ENCODE data around the gene PC. TPM values are rescaled to one million over a fixed set of nuclear protein-coding genes. Genes with fewer than 3 reads are reported as not detected.
A peak's percentile ranks its signal among the peaks of the same experiment; 100 is the strongest.

Gene PC
- total and polyA plus RNA-seq, 9 of the 15 experiments (the other 6 are each of a cell fraction or from before 2014, with no cell fraction given): 0.94 to 38.0 (median 8.7) TPM

GRCh38 chr11:66976028-66976467 lies 17.9 kb upstream of the PC start (continued):
- TF ChIP-seq REST (IDR thresholded peaks at IDR 0.05; ENCODE audit: borderline replicate concordance): peak; percentile 84
- TF ChIP-seq REST (CRISPR knock-in tag; IDR thresholded peaks at IDR 0.05; ENCODE audit: low read depth): no peak
- no peak for TF ChIP-seq ELK3 (CRISPR knock-in tag; IDR thresholded peaks at IDR 0.05)
- 0 out of 2 replicates have a peak, but pooled peaks have one; percentile 26 for TF ChIP-seq JUND (IDR thresholded peaks at IDR 0.05; ENCODE audit: borderline replicate concordance, low read depth, low read length)
- TF ChIP-seq JUND (tag; IDR thresholded peaks at IDR 0.05; ENCODE audit: borderline replicate concordance, low read depth, low read length): no peak
- TF ChIP-seq HNRNPLL (IDR thresholded peaks at IDR 0.05; ENCODE audit: low read depth, low read length, poor library complexity, severe bottlenecking): no peak
- TF ChIP-seq ZBTB7A (IDR thresholded peaks at IDR 0.05; ENCODE audit: borderline replicate concordance, control insufficient read depth, low read depth, low read length): peak; percentile 96
- TF ChIP-seq STAG1 (CRISPR knock-in tag; IDR thresholded peaks at IDR 0.05; ENCODE audit: borderline replicate concordance): peak; percentile 32; the same call in 1 of the 2 replicates
- TF ChIP-seq MEIS2 (IDR thresholded peaks at IDR 0.05; ENCODE audit: partially characterized antibody): no peak
- peak; percentile 73 to 94 (median 78) for TF ChIP-seq CTCF (IDR thresholded peaks at IDR 0.05 in 2 of 3, conservative IDR thresholded peaks at IDR 0.05 in 1 of 3; ENCODE audit: insufficient read depth in 2 of 3, low read depth in 1 of 3, low read length in 3 of 3)
- no peak for TF ChIP-seq ZNF253 (CRISPR knock-in tag; conservative IDR thresholded peaks at IDR 0.05)
- no peak for TF ChIP-seq HDAC6 (IDR thresholded peaks at IDR 0.05; ENCODE audit: low read depth, low read length)
- peak; percentile 65 for TF ChIP-seq DEAF1 (CRISPR knock-in tag; IDR thresholded peaks at IDR 0.05)
- 0 out of 2 replicates have a peak, but pooled peaks have one; percentile 16 for TF ChIP-seq ATF7 (IDR thresholded peaks at IDR 0.05)
- no peak for TF ChIP-seq ZNF282 (CRISPR knock-in tag; IDR thresholded peaks at IDR 0.05)
